Coronary artery (tissue), 2 donors: ENCODE data around the gene LYRM9.

Source experiments
- DNase-seq: peaks from one replicate; pipeline ENCODE4 v3.0.0-alpha.2; 2017; ENCODE audit warnings: low spot score
- H3K27ac ChIP-seq, 2 donors: fragments of 200-600 bp; sonication (generic); one replicate each; pipeline ENCODE4 v1.5.1; 2016 to 2019
- H3K4me3 ChIP-seq: fragments of 200-600 bp; sonication (generic); 2 replicates; pipeline ENCODE4 v1.5.1; 2016; ENCODE audit warnings: mild to moderate bottlenecking, moderate library complexity
- CTCF ChIP-seq: fragments of 200-600 bp; sonication (generic); IDR thresholded peaks from one replicate; pipeline ENCODE4 v1.5.1; 2019; ENCODE audit warnings: antibody characterized with exemption

Gene LYRM9

GRCh38 chr17:27873211-27873610 is 20.0 kb downstream of the LYRM9 start:
- no peak overlapping the region for H3K27ac ChIP-seq
- DNase-seq = no peak
- no peak for TF ChIP-seq CTCF

GRCh38 chr17:27872776-27873175 is 20.4 kb downstream of the LYRM9 start:
- no peak for DNase-seq
- no peak overlapping the region for H3K27ac ChIP-seq
- no peak for TF ChIP-seq CTCF
- H3K4me3 ChIP-seq = no peak overlapping the region

More at GRCh38 chr17:27873211-27873610, 20.0 kb downstream of the LYRM9 start:
- H3K4me3 ChIP-seq = no peak overlapping the region

GRCh38 chr17:27871407-27871806 is 21.8 kb downstream of the LYRM9 start:
- Histone ChIP-seq H3K27ac (no peak overlapping the region), H3K4me3 (no peak overlapping the region)
- TF ChIP-seq CTCF = no peak
- no peak for DNase-seq

- H3K4me3 ChIP-seq = no peak overlapping the region
- no peak for TF ChIP-seq CTCF
- H3K27ac ChIP-seq = no peak overlapping the region
- DNase-seq = no peak
Measured at GRCh38 chr17:27870345-27870744, 22.8 kb downstream of the LYRM9 start.

GRCh38 chr17:27868565-27868964 is 24.6 kb downstream of the LYRM9 start:
- no peak for DNase-seq
- no peak for TF ChIP-seq CTCF
- H3K27ac ChIP-seq = no peak overlapping the region

GRCh38 chr17:27862840-27863239 is 30.3 kb downstream of the LYRM9 start:
- DNase-seq = no peak
- no peak for TF ChIP-seq CTCF
- no peak overlapping the region for H3K4me3 ChIP-seq
- no peak overlapping the region for H3K27ac ChIP-seq

More at GRCh38 chr17:27868565-27868964, 24.6 kb downstream of the LYRM9 start:
- H3K4me3 ChIP-seq = no peak overlapping the region

GRCh38 chr17:27862004-27862403 is 31.2 kb downstream of the LYRM9 start:
- TF ChIP-seq CTCF = no peak
- no peak overlapping the region for H3K27ac ChIP-seq
- DNase-seq = no peak
- no peak overlapping the region for H3K4me3 ChIP-seq
